HG02571 (cell line): Measurements from ENCODE around the gene COL6A1.

Experiments
- ATAC-seq: cut with Tn5 transposase; IDR thresholded peaks from one replicate; pipeline ENCODE4 v1.9.1; 2021; ENCODE audit warnings: mild to moderate bottlenecking, moderate library complexity; ENCODE audit not compliant: unreplicated experiment

The COL6A1 gene, protein sequence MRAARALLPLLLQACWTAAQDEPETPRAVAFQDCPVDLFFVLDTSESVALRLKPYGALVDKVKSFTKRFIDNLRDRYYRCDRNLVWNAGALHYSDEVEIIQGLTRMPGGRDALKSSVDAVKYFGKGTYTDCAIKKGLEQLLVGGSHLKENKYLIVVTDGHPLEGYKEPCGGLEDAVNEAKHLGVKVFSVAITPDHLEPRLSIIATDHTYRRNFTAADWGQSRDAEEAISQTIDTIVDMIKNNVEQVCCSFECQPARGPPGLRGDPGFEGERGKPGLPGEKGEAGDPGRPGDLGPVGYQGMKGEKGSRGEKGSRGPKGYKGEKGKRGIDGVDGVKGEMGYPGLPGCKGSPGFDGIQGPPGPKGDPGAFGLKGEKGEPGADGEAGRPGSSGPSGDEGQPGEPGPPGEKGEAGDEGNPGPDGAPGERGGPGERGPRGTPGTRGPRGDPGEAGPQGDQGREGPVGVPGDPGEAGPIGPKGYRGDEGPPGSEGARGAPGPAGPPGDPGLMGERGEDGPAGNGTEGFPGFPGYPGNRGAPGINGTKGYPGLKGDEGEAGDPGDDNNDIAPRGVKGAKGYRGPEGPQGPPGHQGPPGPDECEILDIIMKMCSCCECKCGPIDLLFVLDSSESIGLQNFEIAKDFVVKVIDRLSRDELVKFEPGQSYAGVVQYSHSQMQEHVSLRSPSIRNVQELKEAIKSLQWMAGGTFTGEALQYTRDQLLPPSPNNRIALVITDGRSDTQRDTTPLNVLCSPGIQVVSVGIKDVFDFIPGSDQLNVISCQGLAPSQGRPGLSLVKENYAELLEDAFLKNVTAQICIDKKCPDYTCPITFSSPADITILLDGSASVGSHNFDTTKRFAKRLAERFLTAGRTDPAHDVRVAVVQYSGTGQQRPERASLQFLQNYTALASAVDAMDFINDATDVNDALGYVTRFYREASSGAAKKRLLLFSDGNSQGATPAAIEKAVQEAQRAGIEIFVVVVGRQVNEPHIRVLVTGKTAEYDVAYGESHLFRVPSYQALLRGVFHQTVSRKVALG

DNA sequence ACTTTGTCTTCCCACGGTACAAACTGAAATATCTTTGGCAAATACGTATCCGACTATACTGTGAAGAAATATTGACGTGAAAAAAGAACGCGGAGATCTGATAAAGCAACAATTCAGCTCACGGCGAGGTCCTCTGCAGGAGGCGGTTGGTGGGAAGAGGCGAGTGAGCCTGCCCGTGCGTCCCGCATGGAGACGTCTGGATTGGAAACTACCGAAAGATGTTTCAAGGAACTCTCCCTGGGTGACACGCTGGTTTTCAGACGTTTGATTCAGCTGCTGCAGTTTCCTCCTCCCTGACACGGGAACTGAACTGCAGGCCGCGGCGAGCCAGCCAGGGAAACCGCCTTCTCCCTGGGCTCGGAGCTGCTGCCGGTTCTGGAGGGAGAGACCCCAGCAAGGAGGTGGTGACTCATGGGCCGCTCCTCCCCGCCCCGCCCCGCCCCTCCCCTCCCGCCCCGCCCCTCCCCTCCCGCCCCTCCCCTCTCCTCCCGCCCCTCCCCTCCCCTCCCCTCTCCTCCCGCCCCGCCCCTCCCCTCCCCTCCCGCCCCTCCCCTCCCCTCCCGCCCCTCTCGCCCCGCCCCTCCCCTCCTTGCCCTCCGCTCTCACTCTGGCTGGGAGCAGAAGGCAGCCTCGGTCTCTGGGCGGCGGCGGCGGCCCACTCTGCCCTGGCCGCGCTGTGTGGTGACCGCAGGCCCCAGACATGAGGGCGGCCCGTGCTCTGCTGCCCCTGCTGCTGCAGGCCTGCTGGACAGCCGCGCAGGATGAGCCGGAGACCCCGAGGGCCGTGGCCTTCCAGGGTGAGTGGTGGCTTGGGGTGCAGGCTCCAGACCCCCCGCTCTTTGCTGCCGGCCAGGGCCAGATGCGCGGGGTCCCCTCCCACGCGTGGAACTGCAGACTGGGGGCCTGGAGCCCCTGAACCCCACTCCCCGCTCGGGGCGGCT, at the start of gene COL6A1:
Gene COL6A1 (plus strand): TSS at position 620 of the 941 bp plus-strand sequence. CDS start 81 bp downstream, at position 701.
- no peak for ATAC-seq

DNA sequence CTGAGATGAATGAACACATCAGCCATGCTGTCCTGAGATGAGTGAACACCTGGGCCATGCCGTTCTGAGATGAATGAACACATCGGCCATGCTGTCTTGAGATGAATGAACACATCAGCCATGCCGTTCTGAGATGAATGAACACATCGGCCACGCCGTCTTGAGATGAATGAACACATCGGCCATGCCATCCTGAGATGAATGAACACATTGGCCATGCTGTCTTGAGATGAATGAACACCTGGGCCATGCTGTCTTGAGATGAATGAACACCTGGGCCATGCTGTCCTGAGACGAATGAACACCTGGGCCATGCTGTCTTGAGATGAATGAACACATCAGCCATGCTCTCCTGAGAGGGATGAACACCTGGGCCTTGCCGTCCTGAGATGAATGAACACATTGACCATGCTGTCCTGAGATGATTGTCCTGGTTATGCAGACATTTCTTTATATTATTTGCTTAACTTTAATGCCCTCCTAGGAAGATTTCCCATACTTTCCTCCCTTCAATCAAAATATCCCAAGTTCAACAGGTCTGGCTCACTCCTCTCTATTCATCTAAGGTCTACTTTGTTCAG, 48.6 kb upstream of the COL6A1 start:
- no peak for ATAC-seq

DNA sequence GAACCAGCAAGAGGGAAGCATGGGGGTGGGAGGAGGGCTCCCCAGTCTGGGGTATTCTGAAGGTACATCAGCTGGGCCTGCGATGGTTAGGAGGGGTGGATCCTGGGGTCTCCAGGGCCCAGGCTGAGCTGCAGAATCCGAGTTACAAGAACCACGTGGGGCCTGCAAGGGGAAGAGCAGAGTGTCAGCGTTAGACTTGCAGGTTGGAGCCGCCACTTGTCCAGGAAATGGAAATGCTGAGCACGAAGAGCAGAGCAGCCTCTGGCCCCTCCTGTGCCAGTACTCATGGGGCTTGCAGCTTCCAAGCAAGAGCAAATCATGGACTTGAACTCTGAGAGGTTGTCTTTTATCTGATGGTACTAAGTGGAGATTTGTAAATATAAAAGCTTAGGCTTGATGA, 47.5 kb upstream of the COL6A1 start:
- ATAC-seq: no peak

DNA sequence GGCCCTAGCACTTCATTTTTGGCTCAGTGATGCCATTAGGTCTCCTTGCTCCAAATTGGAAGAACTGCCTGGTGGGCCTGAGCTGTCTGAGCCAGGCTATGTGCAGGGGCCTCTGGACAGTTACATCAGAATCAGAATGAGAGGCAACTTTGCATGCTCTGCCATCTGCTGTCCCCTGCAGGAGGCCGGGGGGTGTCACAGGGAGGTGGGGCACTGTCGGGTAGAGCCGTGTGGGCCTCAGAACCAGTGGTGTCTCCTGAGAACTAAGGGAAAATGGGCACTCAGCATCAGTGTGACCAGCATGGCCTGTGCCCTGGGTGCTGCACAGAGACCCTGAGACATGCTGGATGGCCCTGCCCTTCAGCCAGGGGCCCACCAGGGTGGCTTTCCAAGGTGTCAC, 47.0 kb upstream of the COL6A1 start:
- ATAC-seq: no peak

DNA sequence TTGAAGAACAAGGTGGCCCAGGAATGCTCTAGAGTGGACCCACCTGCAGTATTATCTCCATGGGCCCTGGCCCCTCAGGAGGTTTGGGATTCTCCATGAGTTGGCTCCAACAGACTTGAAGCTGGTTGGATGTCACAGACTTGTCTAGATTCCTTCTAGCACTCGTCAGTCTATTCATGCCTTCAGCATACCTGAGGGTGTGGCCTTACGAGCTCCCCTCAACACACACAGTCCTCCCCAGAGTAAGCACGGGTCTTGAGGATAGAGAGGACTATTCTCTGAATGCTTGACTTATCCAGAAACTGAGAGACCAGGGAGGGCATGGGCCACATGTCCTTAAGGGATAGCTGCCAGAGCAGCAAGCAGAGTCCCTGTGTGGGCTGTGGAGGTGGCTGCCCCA, 45.9 kb upstream of the COL6A1 start:
- ATAC-seq: no peak

DNA sequence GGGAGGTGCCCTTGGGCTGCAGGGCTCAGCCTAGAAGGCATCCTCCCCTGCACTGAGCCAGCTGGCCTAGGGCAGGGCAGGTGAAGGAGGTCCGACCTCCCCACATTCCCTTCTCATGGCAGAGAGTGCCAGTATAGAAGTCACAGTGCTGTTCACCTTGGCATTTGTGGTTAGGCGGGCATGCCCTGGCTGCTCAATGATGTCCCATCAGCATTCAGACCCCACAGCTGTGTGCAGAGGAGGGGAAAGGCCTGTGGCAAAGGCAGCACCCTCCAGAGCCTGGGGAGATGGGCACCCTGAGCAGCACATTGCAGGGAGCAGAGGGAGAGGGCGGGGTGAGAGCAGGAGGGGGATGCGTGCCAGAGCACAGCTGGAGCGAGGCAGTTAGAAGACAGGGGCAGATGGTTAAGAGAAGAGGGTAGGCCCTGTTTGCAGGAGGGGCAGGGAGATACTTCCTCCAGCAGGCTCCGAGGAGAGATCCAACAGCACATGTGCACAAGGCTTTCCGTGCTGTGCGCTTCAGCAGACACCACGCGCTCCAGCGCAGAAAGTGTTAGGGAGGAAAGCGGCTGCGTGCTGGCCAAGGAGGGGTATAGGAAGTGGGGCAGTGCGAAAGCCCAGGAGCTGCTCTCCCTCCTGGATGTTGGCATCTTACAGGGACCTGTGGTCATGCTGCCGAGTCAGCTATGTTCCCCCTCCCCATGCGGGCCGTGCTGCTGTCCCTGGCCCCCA, 43.7 kb upstream of the COL6A1 start:
- ATAC-seq: no peak

DNA sequence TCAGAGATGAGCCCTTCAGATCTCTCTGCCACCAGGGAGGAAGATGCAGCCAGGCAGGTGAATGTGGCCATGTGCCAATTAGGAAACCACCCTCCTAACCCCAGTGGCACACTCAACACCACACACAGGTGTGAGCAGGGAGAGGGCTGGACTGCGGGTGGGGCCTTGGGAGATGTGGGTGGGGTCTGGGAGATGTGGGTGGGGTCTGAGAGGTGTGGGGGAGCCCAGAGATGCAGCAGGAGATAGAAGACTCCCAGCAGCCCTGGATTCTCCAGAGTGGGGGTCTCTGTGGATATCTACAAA, 43.2 kb upstream of the COL6A1 start:
- no peak for ATAC-seq

DNA sequence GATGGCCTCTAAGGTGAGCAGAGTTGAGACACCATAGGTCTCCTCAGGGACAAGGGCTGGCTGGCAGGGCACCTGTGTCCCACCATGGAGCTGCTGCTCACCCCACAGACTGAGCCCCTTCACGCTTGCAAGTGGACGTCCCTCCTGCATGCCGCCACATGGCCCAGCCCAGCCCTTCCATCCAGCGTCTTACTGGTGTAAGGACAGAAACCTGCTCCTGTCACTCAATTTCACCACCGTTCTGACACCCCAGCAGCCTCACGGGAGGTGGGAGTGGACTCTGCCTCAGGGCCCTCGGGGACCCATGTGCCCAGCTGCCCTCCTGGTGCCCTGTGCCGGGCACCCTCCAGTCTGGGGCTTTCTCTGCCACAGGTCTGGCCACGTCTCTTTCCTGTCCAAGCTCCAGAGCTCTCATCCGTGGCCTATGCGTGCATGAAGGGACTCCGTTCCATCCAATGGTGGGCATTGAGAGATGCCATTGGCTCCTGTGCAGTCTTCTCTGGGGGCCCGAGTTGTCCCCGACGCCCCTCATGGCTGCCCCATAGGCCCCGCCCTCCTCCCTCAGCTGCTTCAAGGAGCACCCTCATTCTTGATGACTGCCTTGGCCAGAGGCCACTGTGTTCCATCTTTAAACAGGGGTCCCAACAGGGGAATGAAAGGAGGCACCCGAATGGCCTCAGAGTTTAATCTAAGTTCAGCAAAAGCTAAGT, 42.6 kb upstream of the COL6A1 start:
- no peak for ATAC-seq

DNA sequence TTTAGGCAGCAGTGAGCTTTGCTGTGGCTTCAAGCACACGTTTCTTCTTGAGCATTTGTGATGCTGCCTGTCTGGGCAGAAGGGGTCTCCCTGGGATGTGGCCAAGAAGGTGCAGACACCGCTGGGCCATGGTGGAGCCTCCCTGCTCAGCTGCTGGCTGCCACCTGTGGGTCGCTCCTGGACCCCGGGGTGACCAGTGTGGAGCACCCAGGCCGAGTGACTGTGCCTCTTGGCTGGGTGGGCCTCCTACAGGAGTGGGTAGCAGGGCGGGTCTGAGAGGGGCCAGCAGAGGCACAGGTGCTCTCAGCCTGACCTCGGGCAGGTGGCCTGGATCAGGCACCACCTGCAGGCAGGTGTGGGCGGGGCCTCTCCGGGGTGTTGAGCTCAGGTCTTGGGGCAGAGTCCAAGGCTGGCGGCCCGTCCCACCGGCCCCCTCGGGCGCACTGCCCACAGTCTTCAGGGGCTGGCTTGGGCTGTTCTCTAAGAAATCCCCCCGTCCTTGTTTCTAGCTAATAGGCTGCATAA, 42.0 kb upstream of the COL6A1 start:
- no peak for ATAC-seq

DNA sequence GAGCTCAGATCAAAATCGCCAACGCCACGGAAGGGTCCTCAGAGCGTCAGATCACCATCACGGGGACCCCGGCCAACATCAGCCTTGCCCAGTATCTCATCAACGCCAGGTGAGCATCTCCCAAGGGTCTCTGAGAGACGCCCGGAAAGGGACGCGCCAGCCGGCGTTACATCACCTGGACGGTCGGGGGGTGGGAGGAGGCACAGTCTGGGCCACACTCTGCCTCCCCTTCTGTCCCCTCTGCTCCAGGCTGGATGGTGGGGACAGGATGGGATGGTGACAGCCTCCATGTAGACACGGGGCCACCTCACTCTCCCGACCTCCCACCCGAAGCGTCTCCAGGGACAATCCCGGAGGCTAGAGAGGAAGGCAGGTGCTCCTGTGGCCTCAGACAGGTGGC, 41.5 kb upstream of the COL6A1 start:
- no peak for ATAC-seq

DNA sequence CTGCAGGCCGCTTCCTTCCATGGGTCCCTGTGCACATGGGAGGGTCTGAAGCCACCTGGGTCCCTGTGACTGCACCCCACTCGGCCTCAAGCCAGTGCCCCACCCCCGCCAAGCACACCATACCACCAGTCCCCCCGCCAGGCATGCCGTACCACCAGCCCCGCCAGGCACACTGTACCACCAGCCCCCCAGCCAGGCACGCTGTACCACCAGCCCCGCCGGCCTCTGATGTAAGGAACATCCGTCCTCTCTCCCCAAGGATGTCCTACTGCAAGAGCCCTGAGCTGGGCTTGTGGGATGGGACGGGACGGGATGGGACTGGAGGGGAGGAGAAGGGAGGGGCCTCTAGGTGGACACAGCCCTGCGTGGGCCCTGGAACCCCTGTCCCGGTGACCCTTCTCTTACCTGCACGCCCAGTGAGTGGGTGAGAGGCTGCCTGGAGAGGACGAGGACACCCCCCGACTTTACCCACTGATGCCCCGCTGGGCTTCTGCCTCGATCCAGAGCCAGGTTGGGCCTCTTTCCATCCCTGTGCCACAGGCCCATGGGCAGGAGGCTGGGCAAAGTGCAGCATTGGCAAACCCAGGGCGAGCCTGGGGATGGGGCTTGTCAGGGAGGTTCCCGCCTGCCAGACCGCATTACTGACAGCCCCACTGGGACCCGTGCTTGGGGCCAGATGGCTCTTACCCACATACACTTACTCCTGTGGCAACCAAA, 40.8 kb upstream of the COL6A1 start:
- no peak for ATAC-seq

DNA sequence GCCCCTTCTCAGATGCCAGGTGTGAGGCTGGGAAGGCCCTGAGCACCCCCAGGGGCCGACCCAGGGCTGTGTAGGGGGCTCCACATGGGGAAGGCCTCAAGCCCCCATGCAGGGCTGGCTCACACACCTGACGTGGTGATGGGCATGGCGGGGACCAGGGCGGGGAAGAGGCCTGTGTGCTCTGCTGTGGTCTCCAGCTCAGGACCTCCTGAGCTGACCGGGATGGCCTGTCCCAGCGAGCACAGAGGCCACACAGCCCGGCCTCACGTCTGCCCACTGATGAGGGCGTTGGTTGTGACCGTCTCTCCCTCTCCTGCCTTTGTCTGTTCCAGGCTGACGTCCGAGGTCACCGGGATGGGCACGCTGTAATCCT, 40.2 kb upstream of the COL6A1 start:
- no peak for ATAC-seq

DNA sequence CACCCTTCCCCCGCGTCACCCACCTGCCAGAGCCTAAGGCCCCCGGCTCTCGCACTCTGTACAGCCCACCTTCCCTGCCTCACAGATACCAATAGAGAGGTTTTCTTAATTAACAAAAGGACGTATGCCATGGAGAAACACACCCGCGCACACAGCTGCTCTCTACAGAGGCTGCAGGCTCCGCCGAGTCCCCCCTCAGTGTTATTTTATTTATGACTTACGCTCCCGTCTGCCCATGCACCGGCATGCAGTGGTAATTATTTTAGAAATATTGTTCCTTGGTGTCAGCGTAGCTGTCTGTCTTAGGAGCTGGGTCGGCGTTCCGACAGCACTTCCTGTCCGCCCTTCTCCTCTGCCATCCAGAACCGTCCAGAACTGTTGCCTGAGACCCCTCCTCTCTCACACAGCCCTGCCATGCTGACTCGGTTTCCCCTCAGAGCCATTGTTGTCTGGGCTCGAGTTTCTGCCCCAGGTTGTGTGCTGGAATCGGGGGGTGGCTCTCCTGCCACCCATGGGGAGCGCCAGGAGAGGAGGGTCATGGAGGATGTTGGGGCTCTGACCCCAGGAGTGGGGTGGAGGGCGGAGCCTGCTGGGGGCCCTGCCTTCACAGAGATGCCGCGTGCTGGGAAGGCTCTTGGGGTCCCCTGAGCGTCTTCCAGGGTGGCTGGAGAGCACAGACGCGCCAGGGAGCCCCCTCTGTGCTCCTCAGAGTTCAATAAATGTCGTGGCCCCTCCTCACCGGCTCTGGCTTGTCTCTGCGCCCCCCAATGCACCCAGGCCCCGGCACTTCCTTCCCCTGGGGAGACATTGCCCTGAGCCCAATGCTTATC, 39.6 kb upstream of the COL6A1 start:
- ATAC-seq: no peak

DNA sequence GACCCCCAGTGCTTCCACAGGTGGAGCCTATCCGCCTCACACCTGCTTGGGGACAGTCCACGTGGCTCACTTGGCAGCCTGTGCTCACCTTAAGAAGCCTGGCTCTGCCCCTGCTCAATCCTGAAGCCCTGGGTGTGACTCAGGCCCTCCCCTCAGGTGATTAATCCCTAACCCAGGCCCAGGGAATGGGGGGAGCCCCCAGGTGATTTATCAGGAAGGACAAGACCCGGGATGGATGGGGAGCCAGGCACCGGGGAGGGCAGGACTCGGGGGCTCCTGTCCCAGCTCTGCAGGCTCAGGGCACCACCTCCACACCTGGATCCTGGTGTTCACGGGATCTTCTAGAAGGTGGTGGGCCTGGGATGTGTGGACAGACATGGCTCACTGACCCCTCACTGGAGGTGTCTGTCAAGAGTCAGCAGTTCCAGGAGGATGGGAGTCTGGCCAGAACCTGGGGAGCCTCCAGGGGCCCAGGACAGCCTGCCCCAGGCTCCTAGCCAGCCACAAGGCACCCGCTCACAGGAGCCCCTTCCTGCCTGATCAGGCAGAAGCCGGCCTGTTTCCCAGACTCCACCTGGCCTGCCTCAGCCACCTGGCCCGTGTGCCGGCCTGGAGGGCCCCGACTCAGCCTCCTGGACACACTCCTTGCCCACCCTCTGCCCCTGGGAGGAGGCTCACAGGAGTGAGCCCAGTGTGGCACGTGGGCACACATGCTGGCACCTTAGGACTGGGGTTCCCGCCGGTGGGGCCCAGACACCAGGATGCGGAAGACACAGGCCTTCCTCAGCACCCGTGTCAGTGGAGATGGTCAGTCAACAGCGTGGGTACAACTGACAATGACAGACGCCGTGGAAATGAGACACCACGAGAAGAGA, 38.6 kb upstream of the COL6A1 start:
- ATAC-seq: no peak

DNA sequence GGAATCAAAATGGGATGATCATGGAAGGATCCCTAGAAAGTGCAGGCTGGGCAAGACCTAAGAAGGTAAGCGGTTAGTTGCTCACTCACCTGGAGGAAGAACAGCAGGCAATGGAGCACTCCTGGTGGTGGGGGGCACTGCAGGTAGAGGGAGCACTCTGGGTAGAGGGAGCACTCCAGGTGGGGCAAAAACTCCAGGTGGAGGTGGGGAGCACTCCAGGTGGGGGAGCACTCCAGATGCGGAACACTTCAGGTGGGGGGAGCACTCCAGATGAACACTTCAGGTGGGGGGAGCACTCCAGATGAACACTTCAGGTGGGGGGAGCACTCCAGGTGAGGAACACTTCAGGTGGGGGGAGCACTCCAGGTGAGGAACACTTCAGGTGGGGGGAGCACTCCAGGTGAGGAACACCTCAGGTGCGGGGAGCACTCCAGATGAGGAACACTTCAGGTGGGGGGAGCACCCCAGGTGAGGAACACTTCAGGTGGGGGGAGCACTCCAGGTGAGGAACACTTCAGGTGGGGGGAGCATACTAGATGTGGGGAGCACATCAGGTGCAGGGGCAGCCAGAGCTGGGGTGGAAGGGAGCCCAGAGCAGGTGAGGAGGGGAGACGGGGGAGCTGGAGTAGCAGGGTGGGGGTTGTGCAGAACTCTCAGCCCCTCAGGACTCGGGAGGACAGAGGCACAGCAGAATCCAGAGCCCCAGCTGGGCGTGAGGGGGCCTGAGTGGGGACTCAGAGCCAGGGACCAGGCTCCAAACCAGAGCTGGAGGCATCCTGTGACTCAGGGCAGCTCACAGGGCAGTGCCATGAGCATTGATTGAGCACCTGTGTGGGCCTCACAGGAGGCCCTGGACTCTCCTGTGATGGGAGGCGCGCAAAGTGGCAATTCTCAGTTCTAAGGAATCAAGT, 37.7 kb upstream of the COL6A1 start:
- no peak for ATAC-seq
